TTC549 (cell line): ENCODE data around the gene HDAC10.

ENCODE experiments used
- FAIRE-seq: peaks from 2 replicates; lab custom pipeline; 2012; peaks lifted over from hg19 to GRCh38; lab: Jason Lieb, UNC

Gene HDAC10

DNA sequence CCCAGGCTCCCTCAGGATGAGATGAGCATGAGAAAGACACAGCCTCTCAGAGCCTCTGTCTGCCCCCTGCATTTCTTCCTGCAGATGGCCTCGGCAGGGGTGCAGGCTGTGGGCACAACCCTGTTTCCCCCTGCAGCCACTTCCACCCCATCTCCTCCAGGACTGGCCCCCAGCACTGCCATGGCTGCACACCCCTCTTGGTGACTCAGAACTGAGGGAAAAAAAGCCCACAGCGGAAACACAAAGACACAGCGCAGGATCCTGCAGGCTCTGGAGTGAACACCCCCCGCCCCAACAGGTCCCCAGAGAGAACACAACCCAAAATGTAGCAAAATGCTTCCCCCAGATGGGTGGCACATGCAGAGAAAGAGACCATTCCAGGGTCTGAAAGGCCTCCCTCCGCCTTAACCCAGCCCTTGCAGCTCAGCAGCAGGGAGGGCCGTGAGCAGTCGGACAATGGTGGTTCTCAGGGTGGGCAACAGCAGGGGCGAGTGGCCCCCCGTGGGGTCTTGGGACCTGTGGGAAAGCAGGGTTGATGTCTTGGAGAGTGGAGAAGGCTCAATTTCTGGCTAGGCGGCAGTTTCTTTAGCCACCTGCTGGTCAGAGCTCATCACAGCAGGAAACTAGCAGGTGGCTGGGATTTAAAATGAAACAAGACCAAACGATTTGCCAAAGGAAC, 14.2 kb downstream of the HDAC10 start:
- FAIRE-seq: no peak

DNA sequence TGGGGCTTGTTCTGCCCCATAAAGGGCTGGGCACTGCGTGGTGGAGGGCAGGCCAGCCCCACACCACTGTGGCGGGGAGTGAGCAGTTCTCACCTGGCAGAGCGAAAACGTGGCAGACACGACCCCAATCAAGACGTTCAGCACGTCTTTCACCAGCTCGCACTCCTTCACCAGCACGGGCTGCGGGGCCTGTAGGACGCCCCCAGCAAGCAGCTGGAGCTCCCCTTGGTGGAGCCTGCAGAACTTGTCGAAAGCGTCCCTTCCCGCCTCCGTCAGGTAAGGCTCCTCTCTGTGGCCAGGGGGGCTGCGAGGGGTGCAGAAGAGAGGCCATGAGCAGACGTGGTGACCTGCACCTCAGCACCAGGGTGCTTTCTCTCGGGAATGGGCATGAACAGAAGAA, 17.8 kb downstream of the HDAC10 start:
- no peak for FAIRE-seq

DNA sequence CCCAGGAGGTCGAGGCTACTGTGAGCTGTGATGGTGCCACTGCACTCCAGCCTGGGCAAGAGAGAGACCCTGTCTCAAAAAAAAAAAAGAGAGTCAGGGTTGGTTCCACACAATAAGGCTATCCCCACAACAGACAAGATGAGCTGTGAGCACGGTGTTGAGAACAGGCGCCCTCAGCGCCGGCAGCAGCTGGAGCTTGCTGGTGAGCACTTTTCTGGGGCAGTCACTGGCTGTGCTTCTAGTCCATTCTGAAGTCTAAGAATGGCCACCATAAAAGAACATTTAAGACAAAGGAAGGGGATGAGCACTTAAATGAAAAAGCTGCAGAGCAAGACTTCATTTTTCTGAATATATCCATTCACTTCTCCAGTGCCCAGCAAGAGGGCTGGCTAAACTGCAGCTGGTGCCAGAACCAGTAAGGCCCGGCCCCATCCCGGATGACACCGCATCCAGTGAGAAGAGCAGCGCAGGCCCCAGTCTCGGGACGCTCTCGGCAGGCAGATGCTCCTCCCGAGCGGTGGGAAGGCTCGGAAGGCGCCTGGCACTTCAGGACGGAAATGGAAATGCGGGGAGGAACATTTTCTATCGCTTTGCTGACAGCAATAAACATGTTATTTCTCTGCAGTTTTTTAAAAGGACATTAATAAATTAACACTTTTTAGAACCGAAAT, 18.4 kb downstream of the HDAC10 start:
- no peak for FAIRE-seq

DNA sequence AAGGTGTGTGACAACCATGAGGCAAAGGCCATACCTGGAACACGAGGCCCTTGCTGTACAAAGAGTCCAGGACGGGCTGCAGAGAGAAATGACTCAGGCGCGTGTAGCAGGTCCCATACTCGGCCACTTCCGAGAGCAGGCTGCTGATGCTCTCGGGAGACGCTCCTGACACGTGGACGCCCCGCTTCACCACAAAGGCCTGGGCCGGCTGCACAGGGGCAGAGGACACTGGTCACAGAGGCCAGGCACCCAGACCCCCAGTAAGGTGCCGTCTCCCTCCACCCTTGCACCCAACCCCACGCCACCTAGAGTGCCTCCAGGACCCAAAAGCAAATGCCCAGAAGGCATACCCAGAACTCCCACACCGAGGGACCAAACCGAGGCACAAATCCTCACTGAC, 21.7 kb downstream of the HDAC10 start:
- FAIRE-seq: no peak

DNA sequence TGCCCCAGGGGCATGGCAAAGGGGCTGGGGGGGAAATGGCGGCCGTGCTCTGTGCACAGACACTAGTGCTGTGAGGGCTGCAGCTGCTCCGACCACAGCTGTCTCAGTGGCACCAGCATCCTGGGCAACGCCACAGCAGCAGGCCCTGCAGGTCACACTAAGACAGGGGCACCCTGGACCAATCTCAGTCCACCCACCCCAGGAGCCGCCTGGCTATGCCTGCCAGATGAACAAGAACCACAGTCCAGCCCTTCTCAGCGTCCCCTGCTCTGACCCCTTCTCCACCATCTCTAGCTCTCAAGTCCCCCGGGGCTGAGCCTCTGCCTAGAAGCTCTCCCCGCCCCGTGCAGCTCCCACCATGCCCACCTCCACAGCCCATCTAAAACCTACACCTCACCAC, 22.7 kb downstream of the HDAC10 start:
- FAIRE-seq: no peak

DNA sequence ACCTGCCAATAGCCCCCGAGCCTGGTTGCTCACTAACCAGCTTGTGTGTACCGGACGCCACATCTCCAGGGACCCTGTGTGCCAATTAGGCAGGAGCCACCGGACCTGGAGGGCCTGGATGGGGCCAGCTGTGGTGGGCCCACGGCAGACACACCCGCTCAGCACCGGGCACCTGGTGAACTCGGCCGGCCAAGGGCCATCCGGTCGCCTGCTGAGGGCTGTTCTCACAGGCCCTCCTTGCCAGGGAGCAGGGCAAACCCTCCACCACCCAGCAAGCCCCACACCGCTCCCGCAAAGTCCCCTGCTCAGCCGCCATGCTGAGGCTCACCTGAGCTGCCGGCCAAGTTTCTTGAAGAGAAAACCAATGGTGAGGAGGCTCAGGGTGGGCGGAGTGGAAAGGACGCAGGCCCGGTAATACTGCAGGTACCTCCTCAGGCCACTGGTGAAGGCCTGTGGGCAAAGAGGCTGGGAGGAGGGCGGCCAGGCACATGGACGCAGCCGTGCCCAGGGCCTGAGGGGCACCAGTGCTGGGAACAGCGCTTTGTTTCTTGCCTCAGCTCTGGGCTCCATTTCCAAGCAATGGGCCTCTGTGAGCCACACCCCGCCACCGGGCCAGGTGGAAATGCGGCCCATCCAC, 23.4 kb downstream of the HDAC10 start:
- FAIRE-seq: no peak

DNA sequence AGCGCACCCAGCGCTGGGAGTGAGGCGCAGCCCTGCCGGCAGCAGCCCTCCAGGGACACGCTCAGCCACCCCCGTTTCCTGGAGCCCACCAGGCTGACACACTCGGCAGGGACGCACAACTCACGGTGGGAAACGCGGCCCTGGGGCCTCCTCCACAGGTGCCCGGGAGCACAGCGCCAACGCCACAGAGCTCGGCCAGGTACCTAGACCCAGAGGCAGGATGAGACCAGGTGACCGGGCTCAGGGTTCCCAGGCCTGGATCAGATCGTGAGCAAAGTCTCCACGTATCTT, 24.2 kb downstream of the HDAC10 start:
- no peak for FAIRE-seq

DNA sequence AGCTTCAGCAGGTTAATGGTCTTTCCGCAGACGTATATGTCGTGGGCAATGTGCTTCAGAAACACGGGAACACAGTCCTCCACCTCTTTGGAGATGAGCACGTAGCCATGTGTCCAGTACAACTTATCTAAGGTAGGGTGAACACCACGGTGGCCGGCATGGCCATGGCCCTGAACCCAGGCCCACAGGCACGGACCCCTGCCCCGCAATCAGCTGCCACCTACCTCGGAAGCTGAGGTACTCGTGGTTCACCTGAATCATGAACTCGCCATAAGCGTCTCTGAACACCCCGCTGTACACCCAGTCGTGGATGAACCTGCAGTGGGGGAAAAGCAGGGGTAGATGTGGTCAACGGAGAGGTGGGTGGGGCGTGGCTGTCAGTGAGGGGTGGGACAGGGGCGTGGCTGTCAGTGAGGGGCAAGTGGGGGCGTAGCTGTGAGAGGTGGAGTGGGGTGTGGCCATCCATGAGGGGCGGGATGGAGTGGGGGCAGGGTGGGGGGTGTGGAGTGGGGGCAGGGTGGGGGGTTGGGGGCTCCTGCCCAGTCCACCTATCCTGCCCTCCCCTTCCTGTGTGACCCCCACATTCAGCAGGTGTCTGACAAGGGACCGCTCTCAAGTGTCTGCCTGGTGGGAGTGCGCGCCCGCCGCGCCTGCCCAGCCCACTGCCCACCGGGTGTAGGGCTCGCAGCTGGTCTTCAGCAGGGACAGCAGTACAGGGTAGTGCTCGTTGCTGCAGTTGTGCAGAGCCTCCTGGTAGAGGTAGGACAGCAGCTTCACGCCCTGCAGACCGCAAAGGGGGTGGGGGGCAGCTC, 24.8 kb downstream of the HDAC10 start:
- FAIRE-seq: no peak

DNA sequence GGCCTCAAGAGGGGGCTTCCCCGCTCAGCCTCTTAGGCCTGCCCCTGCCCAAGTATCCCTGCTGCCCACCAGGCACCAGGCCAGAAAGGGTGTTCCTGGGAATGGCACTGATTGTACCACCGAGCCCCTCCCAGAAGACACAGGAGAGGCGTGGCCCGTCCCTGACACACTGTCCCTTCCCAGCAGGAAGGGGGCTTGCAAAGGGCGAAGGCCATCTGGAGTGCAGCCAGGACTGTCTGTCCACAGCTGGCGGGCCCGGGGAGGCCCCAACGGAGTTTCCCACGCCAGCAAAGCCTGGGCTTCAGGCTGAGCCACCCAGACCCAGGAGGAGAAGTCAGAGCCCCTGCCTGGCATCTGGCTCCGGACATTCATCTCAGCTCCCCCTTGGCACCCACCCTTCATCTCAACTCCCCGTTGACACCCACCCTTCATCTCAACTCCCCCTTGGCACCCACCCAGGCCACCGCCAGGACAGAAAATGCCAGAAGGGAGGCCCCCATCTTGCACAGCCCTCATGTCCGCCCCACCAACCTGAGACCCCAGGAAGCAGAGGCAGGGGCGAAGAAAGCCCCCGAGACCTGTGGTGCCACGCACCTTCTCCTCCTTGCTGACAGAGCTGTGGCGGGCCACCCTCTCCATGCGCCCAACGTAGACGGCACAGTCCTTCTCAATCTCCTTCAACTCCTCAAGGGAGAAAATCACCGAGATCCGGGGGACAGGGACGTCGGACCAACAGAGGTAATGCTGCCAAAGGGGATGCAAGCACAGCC, 25.7 kb downstream of the HDAC10 start:
- FAIRE-seq: no peak

DNA sequence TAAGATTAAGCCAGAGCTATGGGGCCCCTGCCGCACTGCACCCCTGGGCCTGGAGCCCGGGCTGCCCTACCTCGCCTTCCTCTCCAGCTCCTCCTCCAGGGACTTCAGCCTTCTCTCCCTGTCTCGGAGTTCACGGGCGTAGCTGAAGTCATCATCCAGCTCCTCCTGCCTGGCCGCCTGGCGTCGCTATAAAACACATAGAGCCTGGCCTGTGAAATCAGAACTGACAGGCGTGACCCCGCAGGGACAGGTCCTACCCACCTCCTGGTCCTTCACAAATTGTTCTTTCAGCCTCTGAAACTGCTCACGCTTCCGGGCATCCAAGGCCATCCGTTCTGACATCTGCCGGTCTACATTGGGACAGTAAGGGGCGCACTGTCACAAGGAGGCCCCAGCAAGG, 27.0 kb downstream of the HDAC10 start:
- FAIRE-seq: no peak

DNA sequence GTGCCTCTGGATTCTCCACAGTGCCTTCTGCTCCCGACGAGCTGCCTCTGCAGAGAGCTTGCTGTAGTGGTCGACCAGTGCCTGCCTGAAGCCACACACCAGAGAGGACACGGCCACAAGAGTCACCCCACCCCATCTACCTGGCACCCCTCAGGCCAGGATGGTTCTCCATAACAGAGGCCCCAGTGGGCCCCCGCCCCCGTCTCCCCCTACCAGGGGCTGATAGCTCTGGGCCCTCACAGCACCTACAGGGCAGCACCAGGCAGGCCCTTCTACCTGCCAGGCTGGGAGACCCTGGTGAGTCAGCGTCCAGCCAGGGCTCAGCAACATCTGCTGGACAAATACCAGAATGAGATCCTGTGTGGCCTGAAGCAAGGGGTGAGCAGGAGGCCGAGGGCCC, 28.6 kb downstream of the HDAC10 start:
- no peak for FAIRE-seq

DNA sequence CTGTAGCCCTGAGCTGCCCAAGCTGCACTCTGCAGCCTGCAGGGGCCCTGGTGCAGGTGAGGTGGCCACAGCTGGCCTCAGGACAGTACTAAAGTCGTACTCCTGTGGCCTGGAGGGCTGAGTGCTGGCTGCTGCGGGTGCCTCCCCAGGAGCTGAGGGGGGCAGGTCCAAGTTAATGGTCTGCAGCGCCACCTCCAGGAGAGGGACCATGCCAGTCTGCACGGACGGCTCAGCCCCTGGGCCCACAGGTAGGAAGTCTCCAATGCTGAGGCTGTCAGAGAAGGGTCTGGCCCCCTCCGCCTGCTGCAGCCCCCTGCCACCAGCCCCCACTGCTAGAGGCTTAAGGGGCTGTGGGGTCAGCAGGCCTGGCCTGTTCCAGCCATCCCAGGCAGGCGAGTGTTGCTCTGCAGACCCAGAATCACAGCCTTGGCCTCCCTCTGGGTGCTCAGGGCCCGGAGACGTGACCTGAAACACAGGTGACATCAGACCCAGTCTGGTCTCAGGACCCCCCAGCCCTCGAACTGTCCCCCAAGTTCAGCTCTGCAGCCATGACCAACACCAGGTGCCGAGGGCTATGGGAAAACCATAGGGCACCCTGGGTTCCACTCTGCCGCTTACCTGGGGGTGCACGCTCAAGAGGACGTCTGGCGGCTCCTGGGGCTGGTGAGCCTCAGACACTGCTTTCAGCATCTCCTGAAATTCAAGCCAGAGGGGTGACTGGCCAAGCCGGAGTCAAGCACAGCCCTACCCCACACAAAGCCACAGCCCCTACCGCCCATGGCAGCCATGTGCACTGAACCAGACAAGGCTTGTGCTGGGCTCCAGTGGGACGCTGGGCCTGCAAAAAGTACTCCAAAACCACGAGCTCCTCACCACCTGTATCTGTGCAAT, 29.4 kb downstream of the HDAC10 start:
- FAIRE-seq: no peak

DNA sequence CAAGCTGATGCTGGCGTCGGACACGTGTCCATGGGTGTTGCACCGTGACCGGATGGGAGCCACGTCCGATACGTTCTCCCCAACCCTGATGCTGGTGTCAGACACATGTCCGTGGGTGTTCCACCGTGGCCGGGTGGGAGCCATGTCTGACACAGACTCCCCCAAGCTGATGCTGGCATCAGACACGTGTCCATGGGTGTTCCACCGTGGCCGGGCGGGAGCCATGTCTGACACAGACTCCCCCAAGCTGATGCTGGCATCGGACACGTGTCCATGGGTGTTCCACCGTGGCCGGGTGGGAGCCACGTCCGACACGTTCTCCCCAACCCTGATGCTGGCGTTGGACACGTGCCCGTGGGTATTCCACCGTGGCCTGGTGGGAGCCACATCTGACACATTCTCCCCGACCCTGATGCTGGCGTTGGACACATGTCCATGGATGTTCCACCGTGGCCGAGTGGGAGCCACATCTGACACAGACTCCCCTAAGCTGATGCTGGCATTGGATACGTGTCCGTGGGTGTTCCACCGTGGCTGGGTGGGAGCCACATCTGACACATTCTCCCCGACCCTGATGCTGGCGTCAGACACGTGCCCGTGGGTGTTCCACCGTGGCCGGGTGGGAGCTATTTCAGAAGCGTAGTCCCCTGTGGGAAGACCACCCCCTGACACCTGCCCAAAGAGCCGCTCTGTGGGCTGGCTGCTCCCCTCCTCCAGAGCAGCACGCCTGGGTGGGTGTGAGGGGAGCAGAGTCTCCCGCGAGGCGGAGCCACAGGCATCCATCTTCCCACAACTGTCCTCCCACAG, 30.3 kb downstream of the HDAC10 start:
- FAIRE-seq: no peak

DNA sequence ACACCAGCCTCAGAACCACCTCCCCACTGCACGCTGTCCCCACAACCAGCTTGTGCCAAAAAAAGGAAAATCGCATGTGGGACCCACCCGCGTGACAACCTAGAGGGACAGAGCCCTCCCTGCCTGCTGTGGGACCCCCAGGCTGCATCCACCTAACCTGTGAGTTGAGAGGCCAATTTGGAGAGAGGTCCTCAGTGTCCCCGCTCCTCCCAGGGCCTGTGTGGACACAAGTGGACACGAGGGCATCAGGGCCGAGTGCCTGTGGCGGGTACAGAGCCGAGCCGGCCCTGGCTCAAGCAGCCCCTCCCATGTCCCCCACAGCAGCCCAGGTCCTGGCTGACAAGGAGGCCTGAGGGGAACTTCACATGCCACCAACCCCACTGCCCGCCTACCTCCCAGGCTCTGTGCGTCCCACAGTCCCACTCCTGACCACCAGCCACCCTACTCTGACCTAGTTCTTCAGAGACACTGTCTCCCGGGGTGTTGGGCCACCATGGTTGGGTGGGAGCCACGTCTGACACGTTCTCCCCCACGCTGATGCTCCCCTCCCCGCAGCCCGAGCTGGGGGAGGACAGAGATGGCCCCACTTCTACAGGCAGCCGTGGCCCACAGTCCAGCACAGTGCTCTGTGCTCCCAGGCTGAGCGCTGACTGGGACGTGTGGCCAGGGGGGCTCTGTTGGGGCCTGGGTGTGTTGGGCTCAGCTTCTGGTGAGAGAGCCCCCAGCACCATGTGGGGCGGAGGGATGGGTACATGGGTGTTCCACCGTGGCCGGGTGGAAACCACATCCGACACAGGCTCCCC, 31.1 kb downstream of the HDAC10 start:
- FAIRE-seq: no peak

DNA sequence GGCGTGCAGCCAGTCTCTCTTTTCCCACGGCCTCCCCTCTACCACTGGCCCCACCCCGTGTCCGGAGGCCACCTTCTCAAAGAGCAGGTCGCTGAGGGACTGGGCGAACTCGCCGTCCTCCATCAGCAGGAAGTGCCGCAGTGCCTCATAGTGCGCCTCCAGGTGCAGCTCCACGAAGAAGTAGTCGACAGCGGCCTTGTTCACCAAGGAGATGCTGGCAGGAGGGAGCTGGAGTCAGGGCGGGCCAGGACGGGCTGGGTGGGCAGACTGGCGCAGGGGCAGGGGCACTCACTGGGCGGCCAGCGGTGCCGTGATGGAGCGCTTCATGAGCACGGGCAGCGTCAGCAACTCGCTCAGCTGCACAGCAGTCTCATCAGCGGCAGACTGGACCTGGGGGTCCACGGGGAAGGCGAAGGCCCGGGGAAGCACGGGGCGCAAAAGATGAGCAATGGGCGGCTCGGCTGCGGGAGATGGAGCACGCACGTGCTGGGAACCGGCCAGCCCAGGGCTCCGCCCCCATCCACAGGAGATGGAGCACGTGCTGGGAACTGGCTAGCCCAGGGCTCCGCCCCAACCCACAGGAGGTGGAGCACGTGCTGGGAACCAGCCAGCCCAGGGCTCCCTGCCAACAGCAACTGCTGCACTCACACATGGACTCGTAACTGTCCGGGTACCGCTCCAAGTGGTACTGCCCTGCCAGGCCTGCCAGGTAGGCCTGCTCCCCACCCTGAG, 31.9 kb downstream of the HDAC10 start:
- FAIRE-seq: no peak

DNA sequence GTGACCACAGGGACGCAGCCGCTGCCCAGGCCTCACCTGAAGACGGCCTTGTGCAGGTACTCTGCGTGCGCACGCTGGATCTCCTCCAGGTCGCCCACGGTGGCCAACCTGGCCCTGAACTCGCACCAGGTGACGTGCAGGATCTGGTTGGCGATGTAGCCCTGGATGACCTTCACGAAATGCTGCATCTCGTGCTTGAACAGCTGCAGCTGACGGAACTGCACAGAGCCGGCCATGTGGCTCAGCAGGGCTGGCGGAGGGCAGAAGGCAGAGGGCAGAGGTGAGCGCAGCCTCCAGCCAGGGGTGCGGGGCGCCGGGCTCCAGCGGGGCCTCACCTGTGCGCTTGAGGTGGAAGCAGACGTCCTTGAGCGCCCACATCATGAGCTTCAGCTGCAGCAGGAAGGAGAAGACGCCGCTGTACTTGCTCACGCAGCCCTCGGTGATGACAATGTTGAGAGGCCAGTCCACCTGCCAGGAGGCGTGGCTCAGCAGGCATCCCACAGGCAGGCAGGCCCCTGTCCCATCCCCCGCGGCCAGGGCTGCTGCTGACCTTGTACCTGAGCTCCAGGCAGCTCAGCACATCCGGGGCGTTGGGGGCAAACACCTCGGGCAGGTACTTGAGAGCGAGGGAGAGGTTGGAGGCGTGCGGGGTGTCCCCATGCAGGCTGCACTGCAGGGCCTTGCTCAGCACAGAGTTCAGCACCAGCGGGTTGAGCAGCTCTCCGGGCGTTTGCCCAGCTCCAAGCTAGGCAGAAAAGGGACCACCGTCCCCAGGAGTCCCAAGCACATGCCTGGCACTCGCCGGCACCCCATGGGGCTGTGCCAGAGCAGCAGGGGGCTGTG, 32.7 kb downstream of the HDAC10 start:
- no peak for FAIRE-seq

DNA sequence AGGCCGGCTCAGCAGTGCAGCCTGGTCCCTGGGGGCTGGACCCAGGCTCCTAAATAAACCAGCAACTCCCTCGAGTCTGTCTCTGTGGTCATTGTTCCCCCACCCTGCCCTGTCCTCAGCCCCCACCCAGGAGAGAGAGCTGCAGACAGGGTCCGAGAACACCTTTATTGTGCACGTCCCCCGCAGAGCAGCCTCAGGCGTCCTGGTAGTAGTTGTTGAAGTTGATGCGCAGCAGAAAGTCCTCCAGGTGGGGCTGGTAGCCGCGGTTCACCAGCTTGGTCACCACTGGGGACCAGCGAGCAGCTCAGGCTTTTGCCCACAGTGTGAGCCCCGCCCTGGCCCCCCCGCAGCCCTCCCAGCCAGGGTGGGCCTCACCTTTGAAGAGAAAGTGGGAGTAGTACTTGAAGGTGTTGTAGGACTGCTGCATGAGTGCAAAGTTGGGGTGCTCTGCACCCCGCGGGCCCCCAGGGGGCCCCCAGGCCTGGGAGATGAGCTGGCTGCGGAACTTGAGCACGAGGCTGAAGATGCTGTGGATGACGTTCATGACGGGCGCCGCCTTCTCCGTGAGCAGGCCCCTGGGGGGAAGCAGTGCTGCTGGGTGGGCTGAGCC, 33.4 kb downstream of the HDAC10 start:
- no peak for FAIRE-seq
